Middle frontal gyrus (tissue), 1 donor: ENCODE data around the gene PHLDA1.

Experiments
- DNase-seq: peaks from one replicate; pipeline ENCODE4 v3.0.0-alpha.2; 2015; ENCODE audit warnings: low spot score; ENCODE audit errors: extremely low spot score

Gene PHLDA1

GRCh38 chr12:76031414-76032042 lies at the start of gene PHLDA1:
TSS of gene PHLDA1 (minus strand) at chr12:76031776.
- DNase-seq = peak; percentile 89

- no peak for DNase-seq
Observed at GRCh38 chr12:76080729-76081415, 49.3 kb upstream of the PHLDA1 start.

GRCh38 chr12:76080017-76080728 lies 48.6 kb upstream of the PHLDA1 start:
- DNase-seq = no peak

GRCh38 chr12:76078748-76079147 lies 47.2 kb upstream of the PHLDA1 start:
- DNase-seq = no peak

GRCh38 chr12:76075448-76075847 lies 43.9 kb upstream of the PHLDA1 start:
- no peak for DNase-seq

GRCh38 chr12:76074701-76075336 lies 43.2 kb upstream of the PHLDA1 start:
- no peak for DNase-seq

GRCh38 chr12:76073561-76073960 lies 42.0 kb upstream of the PHLDA1 start:
- no peak for DNase-seq

GRCh38 chr12:76072568-76072967 lies 41.0 kb upstream of the PHLDA1 start:
- no peak for DNase-seq

GRCh38 chr12:76069339-76069738 lies 37.8 kb upstream of the PHLDA1 start:
- DNase-seq = no peak

- DNase-seq = no peak
Observed at GRCh38 chr12:76065917-76066316, 34.3 kb upstream of the PHLDA1 start.

GRCh38 chr12:76064904-76065303 lies 33.3 kb upstream of the PHLDA1 start:
- DNase-seq = no peak

- no peak for DNase-seq
Observed at GRCh38 chr12:76060111-76060510, 28.5 kb upstream of the PHLDA1 start.

- DNase-seq = peak; percentile 35
Observed at GRCh38 chr12:76057326-76057725, 25.8 kb upstream of the PHLDA1 start.

GRCh38 chr12:76055393-76055792 lies 23.8 kb upstream of the PHLDA1 start:
- no peak for DNase-seq

- DNase-seq = no peak
Observed at GRCh38 chr12:76049575-76050251, 18.1 kb upstream of the PHLDA1 start.

- DNase-seq = no peak
Observed at GRCh38 chr12:76047742-76048141, 16.2 kb upstream of the PHLDA1 start.

- DNase-seq = no peak
Observed at GRCh38 chr12:76047060-76047459, 15.5 kb upstream of the PHLDA1 start.

GRCh38 chr12:76043377-76043776 lies 11.8 kb upstream of the PHLDA1 start:
- no peak for DNase-seq

- DNase-seq = no peak
Observed at GRCh38 chr12:76042147-76042546, 10.6 kb upstream of the PHLDA1 start.

GRCh38 chr12:76041406-76041805 lies 9.8 kb upstream of the PHLDA1 start:
- no peak for DNase-seq

GRCh38 chr12:76040461-76040860 lies 8.9 kb upstream of the PHLDA1 start:
- no peak for DNase-seq
